ENCODE data around the gene ALG14.
"Not testable (repeated sequence)": the region's sequence is repeated elsewhere in the genome, so short reads cannot be mapped to it uniquely, and the experiment has no call there.

The ALG14 gene

DNA sequence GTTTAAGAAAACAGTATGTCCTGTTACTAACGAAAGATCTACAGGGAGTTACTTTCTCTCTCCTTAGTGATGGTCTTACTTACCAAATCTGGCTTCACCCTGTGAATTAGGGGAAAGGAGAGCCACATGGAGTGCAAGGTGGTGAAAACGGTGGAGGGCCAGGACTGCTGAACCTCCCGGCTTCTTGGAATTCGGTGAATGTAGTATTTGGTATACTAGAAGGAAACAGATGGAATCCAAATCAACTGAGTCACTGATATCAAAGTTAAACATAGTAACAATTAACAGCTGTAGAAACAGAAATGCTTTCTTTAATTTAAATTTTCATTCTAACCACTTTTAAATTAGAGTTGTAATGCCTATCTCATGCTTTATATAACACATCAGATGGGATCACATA lies 45.7 kb downstream of the ALG14 start:
- Histone ChIP-seq H3K4me3 (ENCODE audit: low read depth, low read length) (no peak overlapping the region), H3K27me3 (ENCODE audit: insufficient read depth, low read depth, severe bottlenecking) (no peaks in the 10 kb centered on the region), H3K27ac (no peak overlapping the region), H3K36me3 (no peaks in the 10 kb centered on the region), H3K9me3 (ENCODE audit: severe bottlenecking) (no peaks in the 10 kb centered on the region)
- no peak for DNase-seq
- TF ChIP-seq, protein P1, sequence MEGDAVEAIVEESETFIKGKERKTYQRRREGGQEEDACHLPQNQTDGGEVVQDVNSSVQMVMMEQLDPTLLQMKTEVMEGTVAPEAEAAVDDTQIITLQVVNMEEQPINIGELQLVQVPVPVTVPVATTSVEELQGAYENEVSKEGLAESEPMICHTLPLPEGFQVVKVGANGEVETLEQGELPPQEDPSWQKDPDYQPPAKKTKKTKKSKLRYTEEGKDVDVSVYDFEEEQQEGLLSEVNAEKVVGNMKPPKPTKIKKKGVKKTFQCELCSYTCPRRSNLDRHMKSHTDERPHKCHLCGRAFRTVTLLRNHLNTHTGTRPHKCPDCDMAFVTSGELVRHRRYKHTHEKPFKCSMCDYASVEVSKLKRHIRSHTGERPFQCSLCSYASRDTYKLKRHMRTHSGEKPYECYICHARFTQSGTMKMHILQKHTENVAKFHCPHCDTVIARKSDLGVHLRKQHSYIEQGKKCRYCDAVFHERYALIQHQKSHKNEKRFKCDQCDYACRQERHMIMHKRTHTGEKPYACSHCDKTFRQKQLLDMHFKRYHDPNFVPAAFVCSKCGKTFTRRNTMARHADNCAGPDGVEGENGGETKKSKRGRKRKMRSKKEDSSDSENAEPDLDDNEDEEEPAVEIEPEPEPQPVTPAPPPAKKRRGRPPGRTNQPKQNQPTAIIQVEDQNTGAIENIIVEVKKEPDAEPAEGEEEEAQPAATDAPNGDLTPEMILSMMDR (IDR thresholded peaks at IDR 0.05; ENCODE audit: low read depth, low read length), result no peak

DNA sequence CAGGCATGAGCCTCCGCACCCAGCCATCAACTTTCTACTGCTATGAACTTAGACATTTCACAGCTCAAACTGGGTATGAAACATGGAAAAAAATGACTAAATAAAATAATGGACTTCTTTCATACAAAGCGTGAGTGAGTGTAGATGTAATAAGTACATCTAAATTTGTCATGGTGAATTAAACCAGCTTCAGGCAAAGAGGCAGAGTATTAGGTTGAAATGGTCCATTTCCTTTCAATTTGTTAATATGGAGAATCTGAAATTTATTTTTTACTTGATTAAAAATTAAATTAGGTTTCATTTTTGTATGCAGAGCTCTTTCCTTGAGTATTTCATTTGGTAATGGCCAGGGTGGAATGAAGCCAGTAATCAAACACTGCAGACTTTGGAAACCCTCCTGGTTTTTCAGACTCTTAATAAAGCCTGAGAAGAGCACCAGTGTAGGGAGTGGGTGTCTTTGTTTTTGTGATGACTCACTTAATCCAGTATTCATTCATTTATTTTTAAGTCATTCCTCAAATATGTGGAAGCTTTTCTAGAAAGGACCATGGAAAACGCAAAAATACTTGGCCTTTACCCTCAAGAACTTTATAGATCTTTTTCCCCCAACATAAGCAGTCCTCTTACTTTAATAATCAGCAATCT lies 49.2 kb downstream of the ALG14 start:
- Histone ChIP-seq H3K9me3 (ENCODE audit: severe bottlenecking) (no peaks in the 10 kb centered on the region), H3K27ac (no peak overlapping the region), H3K36me3 (no peaks in the 10 kb centered on the region), H3K4me3 (ENCODE audit: low read depth, low read length) (no peak overlapping the region), H3K27me3 (ENCODE audit: insufficient read depth, low read depth, severe bottlenecking) (no peaks in the 10 kb centered on the region)
- DNase-seq, result no peak
- TF ChIP-seq, protein P1 (IDR thresholded peaks at IDR 0.05; ENCODE audit: low read depth, low read length), result no peak

DNA sequence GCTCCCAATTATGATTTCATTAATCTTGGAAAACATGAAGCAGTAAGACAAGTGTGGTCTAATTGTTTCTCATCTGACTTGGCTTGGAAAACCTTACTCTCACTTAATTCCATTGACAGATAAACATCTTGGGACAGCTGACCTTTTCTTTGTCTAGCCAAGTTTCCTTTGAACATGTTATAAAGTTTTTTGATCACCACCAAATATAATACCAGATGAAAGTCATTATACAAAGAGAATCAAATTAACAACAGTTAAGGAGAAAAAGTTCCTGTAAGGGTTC lies 50.2 kb downstream of the ALG14 start:
- TF ChIP-seq, protein P1 (IDR thresholded peaks at IDR 0.05; ENCODE audit: low read depth, low read length), result no peak
- no peaks in the 10 kb centered on the region for H3K9me3 ChIP-seq (ENCODE audit: severe bottlenecking)
- H3K4me3 ChIP-seq (ENCODE audit: low read depth, low read length), result no peak overlapping the region
- no peaks in the 10 kb centered on the region for H3K27me3 ChIP-seq (ENCODE audit: insufficient read depth, low read depth, severe bottlenecking)
- no peaks in the 10 kb centered on the region for H3K36me3 ChIP-seq
- H3K27ac ChIP-seq, result no peak overlapping the region
- DNase-seq, result no peak

DNA sequence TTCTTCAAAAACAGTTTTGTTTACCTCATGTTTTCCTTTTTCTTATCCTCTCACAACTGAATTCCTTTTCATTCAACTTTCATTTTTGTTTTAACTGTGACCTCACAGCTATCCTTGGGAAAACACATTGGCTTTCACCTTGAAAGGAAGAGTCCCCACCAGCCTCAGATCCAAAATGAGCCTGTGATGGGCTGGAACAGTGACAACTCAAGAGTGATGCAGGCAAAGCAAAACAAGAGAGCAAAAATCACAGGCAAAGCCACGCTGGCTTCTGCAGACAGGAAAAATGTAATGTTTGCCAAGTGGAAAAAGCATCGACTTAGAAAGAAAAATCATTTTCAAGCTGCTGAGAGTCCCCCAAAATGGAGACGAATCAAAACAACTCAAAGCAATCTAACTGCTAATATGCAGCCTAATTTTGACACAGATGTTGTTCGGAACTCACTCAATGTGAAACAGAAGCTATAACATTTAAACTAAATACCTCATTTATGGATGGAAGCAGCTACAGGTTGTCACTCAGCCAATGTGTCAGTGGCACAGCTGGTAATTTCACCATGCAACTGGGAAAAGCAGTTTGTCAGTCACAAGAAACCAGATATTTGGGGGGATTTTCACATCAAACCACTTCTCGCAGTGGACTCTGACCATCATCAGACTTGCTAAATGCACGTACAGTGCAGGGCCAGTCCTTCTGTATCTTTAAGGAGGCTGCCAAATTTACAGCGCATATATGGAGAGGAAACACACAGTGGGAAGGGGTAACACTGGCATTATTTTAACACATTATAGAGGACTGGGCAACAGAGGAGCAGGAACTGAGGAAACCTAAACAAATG lies 50.7 kb downstream of the ALG14 start:
- no peak for DNase-seq
- Histone ChIP-seq H3K27ac (no peak overlapping the region), H3K9me3 (ENCODE audit: severe bottlenecking) (no peaks in the 10 kb centered on the region), H3K27me3 (ENCODE audit: insufficient read depth, low read depth, severe bottlenecking) (no peaks in the 10 kb centered on the region), H3K36me3 (no peaks in the 10 kb centered on the region), H3K4me3 (ENCODE audit: low read depth, low read length) (no peak overlapping the region)
- TF ChIP-seq, protein P1 (IDR thresholded peaks at IDR 0.05; ENCODE audit: low read depth, low read length), result no peak

DNA sequence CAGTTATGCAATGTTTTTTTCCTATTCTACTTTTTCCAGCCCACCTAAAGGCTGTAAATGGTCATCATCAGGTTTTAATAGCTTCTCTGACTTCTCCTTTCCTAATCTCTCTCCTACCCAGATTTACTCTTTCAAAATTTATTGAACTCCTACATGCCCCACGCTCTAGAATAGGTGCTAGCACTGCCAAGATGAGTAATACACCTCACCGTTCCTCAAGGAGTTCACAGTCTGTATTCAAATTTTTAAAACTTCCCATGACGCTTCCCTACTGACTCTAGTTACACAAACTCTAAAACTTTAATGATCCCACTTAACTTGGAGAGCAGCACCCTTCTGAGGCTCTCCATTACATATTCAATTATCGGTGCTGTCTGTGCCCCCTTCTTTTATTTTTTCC lies 51.6 kb downstream of the ALG14 start:
- H3K27me3 ChIP-seq (ENCODE audit: insufficient read depth, low read depth, severe bottlenecking), result no peaks in the 10 kb centered on the region
- no peak for DNase-seq
- TF ChIP-seq, protein P1 (IDR thresholded peaks at IDR 0.05; ENCODE audit: low read depth, low read length), result no peak
- H3K27ac ChIP-seq, result no peak overlapping the region
- H3K4me3 ChIP-seq (ENCODE audit: low read depth, low read length), result no peak overlapping the region
- H3K9me3 ChIP-seq (ENCODE audit: severe bottlenecking), result no peaks in the 10 kb centered on the region
- no peaks in the 10 kb centered on the region for H3K36me3 ChIP-seq

DNA sequence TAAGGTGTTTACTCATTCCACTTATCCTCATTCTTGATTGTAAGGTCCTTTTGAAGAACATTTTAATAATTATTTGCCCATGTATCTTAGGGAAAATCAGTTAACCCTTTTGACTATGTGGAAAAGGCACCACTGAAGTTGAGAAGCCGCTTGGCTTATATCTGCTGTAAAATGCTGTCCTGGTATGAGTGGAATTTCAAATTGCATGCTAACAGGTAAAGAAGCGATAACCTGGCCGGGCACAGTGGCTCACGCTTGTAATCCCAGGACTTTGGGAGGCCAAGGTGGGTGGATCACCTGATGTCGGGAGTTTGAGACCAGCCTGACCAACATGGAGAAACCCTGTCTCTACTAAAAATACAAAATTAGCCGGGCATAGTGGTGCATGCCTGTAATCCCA lies 53.3 kb downstream of the ALG14 start:
- not testable (repeated sequence) for DNase-seq; H3K36me3 ChIP-seq; H3K9me3 ChIP-seq (ENCODE audit: severe bottlenecking); H3K27ac ChIP-seq; H3K4me3 ChIP-seq (ENCODE audit: low read depth, low read length); H3K27me3 ChIP-seq (ENCODE audit: insufficient read depth, low read depth, severe bottlenecking)

Measured in WERI-Rb-1 (cell line).